NCI-H82 treated with DMSO at 0.1 percent for 48 hours (cell line): Measurements from ENCODE around the gene METTL2B.
"Not testable (repeated sequence)": the region's sequence is repeated elsewhere in the genome, so short reads cannot be mapped to it uniquely, and the experiment has no call there.

Experiments used
- DNase-seq: peaks from one replicate; lab custom pipeline; 2025; ENCODE audit not compliant: unreplicated experiment; lab: John Stamatoyannopoulos, UW

The METTL2B gene

DNA sequence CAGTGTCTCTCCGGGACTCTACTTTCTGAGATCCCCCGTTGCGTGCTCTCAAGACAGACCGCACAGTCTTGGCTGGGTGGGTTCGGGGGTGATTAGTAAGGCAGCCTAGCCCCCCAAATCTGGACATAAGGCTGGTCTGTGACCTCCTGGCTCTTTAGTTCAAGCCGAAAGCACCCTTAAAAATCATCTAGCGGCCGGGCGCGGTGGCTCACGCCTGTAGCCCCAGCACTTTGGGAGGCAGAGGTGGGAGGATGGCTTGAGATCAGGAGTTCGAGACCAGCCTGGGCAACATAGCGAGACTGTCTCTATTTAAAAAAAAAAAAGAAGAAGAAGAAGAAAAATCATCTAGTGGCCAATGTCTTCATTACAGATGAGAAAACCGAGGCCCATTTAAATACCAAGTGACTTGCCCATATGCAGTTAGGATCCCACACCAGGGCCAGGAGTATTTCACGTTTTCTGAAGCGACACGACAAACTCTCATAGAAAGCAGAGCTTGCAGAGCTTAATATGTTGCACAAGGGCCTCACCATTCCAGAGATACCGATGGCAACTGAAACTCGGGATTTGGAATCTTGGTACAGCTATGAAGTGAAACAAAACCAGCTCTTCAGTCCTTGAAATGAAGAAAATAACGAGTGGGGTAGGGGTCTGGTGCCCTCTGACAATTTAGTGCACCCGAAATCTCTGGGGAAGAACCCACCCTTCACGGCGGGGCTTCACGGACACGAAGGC is 21.6 kb upstream of the METTL2B start:
- DNase-seq, result no peak

- peak; percentile 72 for DNase-seq
Measured at GRCh38 chr7:128455543-128456254, 20.8 kb upstream of the METTL2B start, which contains the start of gene HILPDA. HILPDA (plus strand) TSS chr7:128455878; CDS start chr7:128457269, 1,391 bp downstream.

- DNase-seq, result no peak
Measured at GRCh38 chr7:128456255-128456725, 20.3 kb upstream of the METTL2B start.

GRCh38 chr7:128457385-128457784 is 19.2 kb upstream of the METTL2B start:
- not testable (repeated sequence) for DNase-seq

DNA sequence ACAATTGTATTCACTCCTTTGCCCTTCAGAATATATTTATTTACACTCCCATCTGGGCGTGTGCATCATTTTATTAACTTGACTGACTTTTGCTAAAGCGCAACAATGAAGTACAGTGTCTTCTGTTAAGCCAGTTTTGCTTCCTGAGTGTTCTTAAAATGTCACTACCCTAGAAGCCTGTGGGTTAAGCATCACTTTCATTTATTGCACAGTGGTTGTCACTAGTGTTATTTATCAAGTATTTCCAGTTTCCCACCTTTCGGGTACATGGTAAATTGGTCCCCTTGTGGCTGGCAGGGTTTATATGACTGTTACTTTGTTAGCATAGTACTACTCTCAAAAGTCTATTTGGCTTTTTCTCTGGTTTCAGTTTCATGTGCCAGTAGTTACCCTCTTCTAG is 17.6 kb upstream of the METTL2B start:
- no peak for DNase-seq

GRCh38 chr7:128459394-128459878 is 17.1 kb upstream of the METTL2B start:
- peak; percentile 65 for DNase-seq

GRCh38 chr7:128462460-128462859 is 14.1 kb upstream of the METTL2B start:
- no peak for DNase-seq

DNA sequence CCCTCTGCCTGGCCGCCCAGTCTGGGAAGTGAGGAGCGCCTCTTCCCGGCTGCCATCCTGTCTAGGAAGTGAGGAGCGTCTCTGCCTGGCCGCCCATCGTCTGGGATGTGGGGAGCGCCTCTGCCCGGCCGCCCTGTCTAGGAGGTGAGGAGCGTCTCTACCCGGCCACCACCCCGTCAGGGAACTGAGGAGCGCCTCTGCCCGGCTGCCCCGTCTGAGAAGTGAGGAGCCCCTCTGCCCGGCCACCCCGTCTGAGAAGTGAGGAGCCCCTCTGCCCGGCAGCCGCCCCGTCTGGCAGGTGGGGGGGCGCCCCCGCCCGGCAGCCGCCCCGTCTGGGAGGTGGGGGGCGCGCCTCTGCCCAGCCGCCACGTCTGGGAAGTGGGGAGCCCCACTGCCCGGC is 13.2 kb upstream of the METTL2B start:
- not testable (repeated sequence) for DNase-seq

GRCh38 chr7:128463933-128464332 is 12.6 kb upstream of the METTL2B start:
- peak; percentile 39 for DNase-seq

DNA sequence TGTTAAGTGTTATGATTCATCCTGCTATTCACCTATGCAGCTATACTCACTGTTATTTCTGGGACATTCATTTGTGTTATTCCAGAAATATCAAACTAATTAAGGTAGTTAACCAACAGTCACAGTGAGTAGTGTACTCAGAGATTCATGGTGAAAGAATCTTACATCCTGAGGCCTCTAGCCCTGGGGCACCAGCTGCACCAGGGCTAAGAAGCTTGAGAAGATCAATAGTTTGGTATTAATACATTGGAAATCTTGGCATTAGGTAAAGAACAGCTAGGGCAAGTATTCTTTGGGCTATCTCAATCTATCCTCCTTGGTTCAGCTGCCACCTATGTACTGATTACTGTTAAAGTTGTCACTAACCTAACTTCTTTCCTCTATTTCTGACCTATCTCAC is 9.7 kb upstream of the METTL2B start:
- DNase-seq, result not testable (repeated sequence)

- not testable (repeated sequence) for DNase-seq
Measured at GRCh38 chr7:128477336-128477690, 765 bp downstream of the METTL2B start.

DNA sequence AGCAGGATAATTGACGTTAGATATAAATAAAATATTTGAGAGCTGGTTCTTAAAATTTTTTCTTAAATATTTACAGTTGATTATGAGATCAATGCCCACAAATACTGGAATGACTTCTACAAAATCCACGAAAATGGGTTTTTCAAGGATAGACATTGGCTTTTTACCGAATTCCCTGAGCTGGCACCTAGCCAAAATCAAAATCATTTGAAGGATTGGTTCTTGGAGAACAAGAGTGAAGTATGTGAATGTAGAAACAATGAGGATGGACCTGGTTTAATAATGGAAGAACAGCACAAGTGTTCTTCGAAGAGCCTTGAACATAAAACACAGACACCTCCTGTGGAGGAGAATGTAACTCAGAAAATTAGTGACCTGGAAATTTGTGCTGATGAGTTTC is 2.5 kb downstream of the METTL2B start:
- DNase-seq, result not testable (repeated sequence)

- not testable (repeated sequence) for DNase-seq
Measured at GRCh38 chr7:128488134-128488533, 11.6 kb downstream of the METTL2B start.

DNA sequence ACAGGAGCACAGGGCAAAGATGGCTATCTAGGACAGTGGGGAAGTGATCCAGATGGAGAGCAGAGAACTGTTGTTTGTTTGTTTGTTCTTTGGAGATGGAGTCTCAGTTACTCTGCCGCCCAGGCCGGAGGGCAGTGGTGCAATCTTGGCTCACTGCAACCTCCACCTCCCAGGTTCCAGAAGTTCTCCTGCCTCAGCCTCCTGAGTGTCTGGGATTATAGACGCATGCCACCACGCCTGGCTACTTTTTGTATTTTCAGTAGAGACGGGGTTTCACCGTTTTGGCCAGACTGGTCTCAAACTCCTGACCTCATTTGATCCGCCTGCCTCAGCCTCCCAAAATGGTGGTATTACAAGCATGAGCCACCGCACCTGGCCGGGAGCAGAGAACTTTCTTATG is 20.9 kb downstream of the METTL2B start:
- DNase-seq, result no peak

DNA sequence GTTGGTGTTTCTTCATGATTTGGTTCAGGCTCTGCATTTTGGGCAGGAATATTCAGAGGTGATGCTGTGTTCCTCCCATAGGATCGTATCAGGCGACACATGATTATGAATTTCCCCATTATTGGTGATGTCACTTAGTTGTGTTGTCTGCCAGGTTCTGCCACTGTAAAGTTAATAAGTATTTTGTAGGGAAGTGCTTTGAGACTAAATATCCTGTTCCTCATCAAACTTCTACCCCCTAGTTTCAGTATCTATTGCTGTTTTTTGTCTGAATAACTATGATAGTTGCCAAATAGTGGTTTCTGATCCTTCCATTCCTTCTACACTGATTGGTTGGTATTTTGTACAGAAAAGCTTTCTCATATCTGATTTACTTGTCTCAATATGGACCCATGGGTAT is 28.9 kb downstream of the METTL2B start:
- DNase-seq, result not testable (repeated sequence)

- not testable (repeated sequence) for DNase-seq
Measured at GRCh38 chr7:128506819-128507218, 30.3 kb downstream of the METTL2B start.

DNA sequence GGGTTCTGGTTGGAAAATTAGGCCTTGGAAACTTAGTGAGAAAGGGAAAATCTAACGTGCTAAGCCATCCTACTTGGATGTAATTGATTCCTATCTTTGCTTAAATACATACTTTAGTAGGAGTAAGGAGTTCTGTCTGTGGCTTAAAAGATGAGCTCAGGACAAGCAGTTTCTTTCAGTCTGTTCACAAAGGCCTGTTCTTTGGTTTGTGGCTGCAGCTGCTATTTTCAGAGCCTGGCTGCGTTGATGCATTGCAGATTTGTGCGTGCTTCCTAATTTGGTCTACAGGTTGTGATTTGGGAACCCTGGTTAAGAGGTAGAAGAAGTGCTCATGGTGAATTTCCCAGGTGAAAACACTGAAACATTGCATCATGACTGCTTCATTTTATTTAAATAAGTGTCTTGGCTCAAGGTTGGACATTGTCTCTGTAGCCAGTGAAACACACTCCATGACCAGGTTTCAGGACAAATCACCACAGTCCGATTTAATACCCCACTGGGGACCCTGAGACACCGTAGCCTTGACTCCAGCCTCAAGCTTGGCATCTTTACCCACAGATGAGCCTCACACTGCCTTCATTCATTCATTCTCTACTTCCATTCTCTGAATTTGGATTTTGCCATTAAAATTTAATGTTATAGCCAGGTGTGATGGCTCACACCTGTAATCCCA is 30.9 kb downstream of the METTL2B start:
- DNase-seq, result not testable (repeated sequence)

DNA sequence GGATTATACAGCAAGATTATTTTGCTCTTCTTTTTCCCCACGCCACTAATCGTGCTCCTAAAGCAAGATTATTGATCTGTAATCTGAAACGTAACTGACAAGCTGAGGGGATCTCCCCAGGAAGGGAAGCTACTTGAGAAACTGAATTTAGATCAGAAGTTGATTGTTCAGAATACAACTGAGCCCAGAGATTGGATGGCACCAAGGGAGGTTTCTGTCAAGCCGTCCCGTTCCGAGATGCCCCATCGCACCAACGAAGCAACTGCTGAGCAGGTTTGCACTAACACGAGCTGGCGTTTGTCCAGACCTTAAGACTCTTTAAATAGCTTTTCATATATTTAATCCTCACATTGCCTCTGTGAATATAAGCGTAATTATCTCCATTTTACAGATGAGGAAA is 35.1 kb downstream of the METTL2B start:
- DNase-seq, result peak; percentile 36

GRCh38 chr7:128515232-128515631 is 38.7 kb downstream of the METTL2B start:
- DNase-seq, result not testable (repeated sequence)

- DNase-seq, result peak; percentile 66
Measured at GRCh38 chr7:128517023-128517422, 40.5 kb downstream of the METTL2B start.

GRCh38 chr7:128523226-128523931 is 46.8 kb downstream of the METTL2B start:
- DNase-seq, result peak; percentile 27
